GM20000 (cell line): ENCODE results near the gene ZDHHC22.

Source experiments
- DNase-seq: peaks from one replicate; pipeline ENCODE4 v3.0.0; 2012; ENCODE audit warnings: low spot score
- TF ChIP-seq, protein P1 (sequence below): IDR thresholded peaks from 2 replicates; pipeline ENCODE4 v1.5.1; 2012; ENCODE audit warnings: mild to moderate bottlenecking, control low read depth; ENCODE audit errors: extremely low read depth, missing control alignments

Gene ZDHHC22

GRCh38 chr14:77108753-77109152 lies 32.8 kb downstream of the ZDHHC22 start:
- DNase-seq, result no peak
- TF ChIP-seq, protein P1, sequence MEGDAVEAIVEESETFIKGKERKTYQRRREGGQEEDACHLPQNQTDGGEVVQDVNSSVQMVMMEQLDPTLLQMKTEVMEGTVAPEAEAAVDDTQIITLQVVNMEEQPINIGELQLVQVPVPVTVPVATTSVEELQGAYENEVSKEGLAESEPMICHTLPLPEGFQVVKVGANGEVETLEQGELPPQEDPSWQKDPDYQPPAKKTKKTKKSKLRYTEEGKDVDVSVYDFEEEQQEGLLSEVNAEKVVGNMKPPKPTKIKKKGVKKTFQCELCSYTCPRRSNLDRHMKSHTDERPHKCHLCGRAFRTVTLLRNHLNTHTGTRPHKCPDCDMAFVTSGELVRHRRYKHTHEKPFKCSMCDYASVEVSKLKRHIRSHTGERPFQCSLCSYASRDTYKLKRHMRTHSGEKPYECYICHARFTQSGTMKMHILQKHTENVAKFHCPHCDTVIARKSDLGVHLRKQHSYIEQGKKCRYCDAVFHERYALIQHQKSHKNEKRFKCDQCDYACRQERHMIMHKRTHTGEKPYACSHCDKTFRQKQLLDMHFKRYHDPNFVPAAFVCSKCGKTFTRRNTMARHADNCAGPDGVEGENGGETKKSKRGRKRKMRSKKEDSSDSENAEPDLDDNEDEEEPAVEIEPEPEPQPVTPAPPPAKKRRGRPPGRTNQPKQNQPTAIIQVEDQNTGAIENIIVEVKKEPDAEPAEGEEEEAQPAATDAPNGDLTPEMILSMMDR, result no peak

DNA sequence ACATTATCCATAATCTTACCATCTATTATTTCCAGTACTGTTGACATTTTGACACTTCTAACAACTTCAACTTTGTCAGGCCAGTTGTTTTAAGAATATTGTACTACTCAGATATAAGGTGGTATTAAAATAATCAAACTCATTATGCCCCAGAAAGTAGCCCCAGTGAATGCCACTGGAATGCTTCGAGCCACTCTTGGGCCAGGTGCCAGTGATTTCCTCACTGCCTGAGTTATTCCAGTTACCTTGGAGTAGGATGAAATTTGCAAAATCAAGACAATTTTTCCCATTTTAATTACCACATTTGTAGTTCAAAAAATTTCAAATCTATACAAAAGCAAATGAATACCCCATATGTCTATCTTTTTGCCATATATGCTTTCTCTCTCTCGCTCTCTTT lies 34.4 kb downstream of the ZDHHC22 start:
- TF ChIP-seq, protein P1, result no peak
- no peak for DNase-seq

DNA sequence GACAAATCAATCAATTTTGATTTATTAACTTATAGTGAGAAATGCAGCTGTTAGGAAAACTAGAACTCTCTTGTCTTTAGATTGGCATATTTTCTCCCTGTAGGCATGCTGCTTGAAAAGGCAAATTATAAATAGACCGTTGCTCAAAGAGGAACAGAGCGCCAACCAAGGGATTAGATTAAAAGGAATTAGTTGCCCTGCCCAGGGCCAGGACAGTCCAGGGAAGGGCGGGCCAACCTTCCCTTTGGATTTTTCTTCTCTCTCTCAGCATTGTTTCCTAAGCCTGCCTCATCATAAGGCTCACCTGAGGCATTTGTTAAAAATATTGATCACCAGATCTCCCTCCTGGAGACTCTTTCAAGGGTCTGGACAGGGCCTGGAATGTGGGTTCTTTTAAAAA lies 34.9 kb downstream of the ZDHHC22 start:
- DNase-seq, result no peak
- TF ChIP-seq, protein P1, result no peak

DNA sequence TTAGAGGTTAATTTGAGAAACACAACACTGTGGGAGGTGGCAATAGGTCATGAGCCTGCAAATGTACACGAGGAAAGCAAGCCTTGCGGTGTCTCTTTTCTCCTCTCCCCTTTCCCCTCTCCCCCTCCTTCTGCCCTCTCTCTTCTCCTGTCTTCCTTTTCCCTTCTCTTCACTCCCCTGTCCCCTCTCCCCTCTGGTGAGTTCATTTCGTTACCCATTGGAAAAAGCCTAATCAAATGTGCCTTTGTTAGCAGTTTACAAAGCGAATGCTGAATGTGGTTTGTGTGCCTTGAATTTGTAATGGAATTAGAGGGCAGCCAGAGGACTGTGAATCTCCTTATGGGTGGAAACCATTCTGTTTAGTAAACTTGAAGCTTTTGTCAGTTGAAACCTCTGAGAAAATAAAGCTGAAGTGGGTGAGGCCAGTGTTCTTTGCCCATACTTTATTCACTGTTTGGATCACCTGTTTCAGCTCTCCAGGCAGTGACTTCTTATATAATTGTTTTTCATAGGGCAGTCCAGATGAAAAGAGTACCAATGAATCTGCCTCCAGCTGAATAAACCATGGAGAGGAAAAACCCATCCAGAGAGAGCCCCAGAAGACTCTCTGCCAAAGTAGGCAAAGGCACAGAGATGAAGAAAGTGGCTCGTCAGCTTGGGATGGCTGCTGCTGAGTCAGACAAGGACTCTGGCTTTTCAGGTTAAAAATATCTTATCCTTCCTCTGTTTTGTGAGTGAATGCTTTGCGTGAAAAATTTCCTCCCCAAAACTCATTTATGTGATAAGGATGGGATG lies 36.2 kb downstream of the ZDHHC22 start:
- DNase-seq, result no peak
- TF ChIP-seq, protein P1, result no peak

GRCh38 chr14:77104393-77104792 lies 37.2 kb downstream of the ZDHHC22 start:
- DNase-seq, result no peak
- TF ChIP-seq, protein P1, result no peak

GRCh38 chr14:77103951-77104350 lies 37.6 kb downstream of the ZDHHC22 start:
- TF ChIP-seq, protein P1, result no peak
- DNase-seq, result no peak

DNA sequence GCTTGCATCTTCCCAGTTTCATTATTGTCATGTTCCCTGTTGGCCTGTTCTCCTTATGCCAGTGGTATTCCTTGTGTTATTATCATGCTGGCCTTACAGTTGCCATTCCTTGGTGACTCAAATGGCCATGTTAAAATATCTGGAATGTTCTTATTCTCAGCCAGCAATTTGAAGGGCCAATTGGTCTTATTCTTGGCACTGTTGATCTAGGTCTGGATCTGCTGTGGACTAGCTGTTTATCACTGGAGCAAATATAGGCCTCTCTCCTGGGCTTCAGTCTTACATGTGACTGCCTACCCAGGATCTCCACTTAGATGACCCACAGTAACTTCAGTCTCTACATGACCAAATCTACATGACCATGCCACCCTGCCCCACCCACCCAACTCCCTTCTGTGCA lies 38.1 kb downstream of the ZDHHC22 start:
- DNase-seq, result no peak
- TF ChIP-seq, protein P1, result no peak
